ENCODE results near the gene SEC22C.

The SEC22C gene

GRCh38 chr3:42533161-42533897 is 48.4 kb downstream of the SEC22C start:
- no peak for DNase-seq

GRCh38 chr3:42532229-42532628 is 49.5 kb downstream of the SEC22C start:
- no peak for DNase-seq

GRCh38 chr3:42531470-42531869 is 50.3 kb downstream of the SEC22C start:
- DNase-seq, result no peak

GRCh38 chr3:42530073-42530472 is 51.7 kb downstream of the SEC22C start:
- no peak for DNase-seq

GRCh38 chr3:42529468-42529867 is 52.3 kb downstream of the SEC22C start:
- peak; percentile 43 for DNase-seq

- no peak for DNase-seq
These were observed 54.3 kb downstream of the SEC22C start for GRCh38 chr3:42527368-42527917.

GRCh38 chr3:42526616-42527367 is 55.0 kb downstream of the SEC22C start:
- peak; percentile 44 for DNase-seq

- DNase-seq, result no peak
These were observed 55.9 kb downstream of the SEC22C start for GRCh38 chr3:42525736-42526345.

- DNase-seq, result no peak
These were observed 56.6 kb downstream of the SEC22C start for GRCh38 chr3:42525212-42525611.

GRCh38 chr3:42524751-42525150 is 57.0 kb downstream of the SEC22C start:
- no peak for DNase-seq

- no peak for DNase-seq
These were observed 60.9 kb downstream of the SEC22C start for GRCh38 chr3:42520906-42521305.

GRCh38 chr3:42520336-42520735 is 61.4 kb downstream of the SEC22C start:
- DNase-seq, result no peak

GRCh38 chr3:42519568-42519962 is 62.2 kb downstream of the SEC22C start:
- DNase-seq, result peak; percentile 51

GRCh38 chr3:42518800-42519567 is 62.8 kb downstream of the SEC22C start:
- peak; percentile 44 for DNase-seq

GRCh38 chr3:42517117-42517516 is 64.7 kb downstream of the SEC22C start:
- no peak for DNase-seq

GRCh38 chr3:42516443-42516842 is 65.3 kb downstream of the SEC22C start:
- no peak for DNase-seq

GRCh38 chr3:42515976-42516375 is 65.8 kb downstream of the SEC22C start:
- no peak for DNase-seq

- no peak for DNase-seq
These were observed 66.3 kb downstream of the SEC22C start for GRCh38 chr3:42515391-42515916.

- DNase-seq, result no peak
These were observed 66.9 kb downstream of the SEC22C start for GRCh38 chr3:42514876-42515275.

- DNase-seq, result no peak
These were observed 68.2 kb downstream of the SEC22C start for GRCh38 chr3:42513521-42513920.

GRCh38 chr3:42513121-42513520 is 68.6 kb downstream of the SEC22C start:
- no peak for DNase-seq

GRCh38 chr3:42511736-42512135 is 70.0 kb downstream of the SEC22C start:
- no peak for DNase-seq

- no peak for DNase-seq
These were observed 70.6 kb downstream of the SEC22C start for GRCh38 chr3:42511201-42511600.

Data from CD4-positive, alpha-beta T cell treated with Interleukin-4 for 4 hours (primary cell).